AG08395 (cell line): ENCODE results near the gene COPG2.

Experiments
- DNase-seq: peaks from one replicate; pipeline ENCODE4 v3.0.0; 2012; ENCODE audit warnings: mixed read lengths, low spot score

The COPG2 gene

GRCh38 chr7:130475776-130476175, 192.8 kb downstream of the COPG2 start:
- DNase-seq = no peak

GRCh38 chr7:130473876-130474275, 194.7 kb downstream of the COPG2 start:
- DNase-seq = no peak

- DNase-seq = no peak
Observed at GRCh38 chr7:130473289-130473688, 195.3 kb downstream of the COPG2 start.

- no peak for DNase-seq
Observed at GRCh38 chr7:130471974-130472373, 196.6 kb downstream of the COPG2 start.

- DNase-seq = no peak
Observed at GRCh38 chr7:130468612-130469011, 199.9 kb downstream of the COPG2 start.

- no peak for DNase-seq
Observed at GRCh38 chr7:130463553-130464434, 204.8 kb downstream of the COPG2 start.

GRCh38 chr7:130461272-130461671, 207.3 kb downstream of the COPG2 start:
- peak; percentile 49 for DNase-seq

GRCh38 chr7:130458257-130458656, 210.3 kb downstream of the COPG2 start:
- DNase-seq = no peak
